ENCODE data around the gene RSBN1. TPM values are rescaled to one million over a fixed set of nuclear protein-coding genes. Genes with fewer than 3 reads are reported as not detected.
"Not testable (repeated sequence)": the region's sequence is repeated elsewhere in the genome, so short reads cannot be mapped to it uniquely, and the experiment has no call there.

The RSBN1 gene
- total RNA-seq, 1 donor from 2014 or later, result 9.6 TPM

DNA sequence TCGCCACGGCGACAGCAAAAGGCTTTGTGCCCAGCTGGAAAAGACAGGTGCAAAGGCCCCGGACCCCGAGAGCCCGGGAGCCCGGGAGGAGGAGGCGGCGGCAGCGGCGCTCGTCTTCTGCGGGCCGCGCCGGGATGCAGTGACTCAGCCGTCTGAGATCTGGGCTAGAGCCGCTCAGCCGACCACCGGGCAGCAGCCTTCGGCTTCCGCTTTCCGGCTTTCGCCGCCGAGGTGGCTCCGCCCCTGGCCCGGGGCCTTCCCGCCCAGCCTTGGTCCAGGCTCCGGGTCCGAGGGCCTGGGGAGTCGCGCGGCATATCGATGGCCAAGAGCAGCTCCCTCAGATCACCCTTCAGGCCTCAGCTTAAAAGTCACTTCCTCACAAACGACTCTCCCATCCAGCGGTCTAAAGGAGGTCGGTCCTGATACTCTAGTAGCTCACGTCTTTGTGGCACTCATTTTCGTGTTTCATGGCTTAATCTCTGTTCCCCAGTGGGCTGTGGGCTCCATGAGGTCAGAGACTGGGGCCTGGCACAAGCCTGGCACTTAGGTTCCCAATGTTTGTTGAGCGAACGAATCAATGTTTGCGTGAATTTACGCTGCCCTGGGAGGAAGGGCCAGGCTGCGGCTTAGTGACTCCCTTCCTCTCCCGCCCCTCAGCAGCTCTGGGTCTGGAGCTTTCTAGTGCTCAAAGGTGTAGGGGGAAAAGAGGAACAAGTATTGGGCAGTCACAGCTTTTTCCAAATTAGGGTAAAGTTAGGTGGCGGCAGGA lies 52.8 kb downstream of the RSBN1 start, which contains the start of gene PHTF1:
PHTF1 (minus strand) TSS at position 154 of the 769 bp plus-strand sequence. CDS start 783 bp downstream, outside the sequence.
- ATAC-seq (ENCODE audit: poor library complexity), result peak; percentile 95
- intact Hi-C loops (cut with DNase I), result loop anchor here (10.0 kb wide), 1 partner anchor 55 kb away; the partner anchor contains the start of gene RSBN1

DNA sequence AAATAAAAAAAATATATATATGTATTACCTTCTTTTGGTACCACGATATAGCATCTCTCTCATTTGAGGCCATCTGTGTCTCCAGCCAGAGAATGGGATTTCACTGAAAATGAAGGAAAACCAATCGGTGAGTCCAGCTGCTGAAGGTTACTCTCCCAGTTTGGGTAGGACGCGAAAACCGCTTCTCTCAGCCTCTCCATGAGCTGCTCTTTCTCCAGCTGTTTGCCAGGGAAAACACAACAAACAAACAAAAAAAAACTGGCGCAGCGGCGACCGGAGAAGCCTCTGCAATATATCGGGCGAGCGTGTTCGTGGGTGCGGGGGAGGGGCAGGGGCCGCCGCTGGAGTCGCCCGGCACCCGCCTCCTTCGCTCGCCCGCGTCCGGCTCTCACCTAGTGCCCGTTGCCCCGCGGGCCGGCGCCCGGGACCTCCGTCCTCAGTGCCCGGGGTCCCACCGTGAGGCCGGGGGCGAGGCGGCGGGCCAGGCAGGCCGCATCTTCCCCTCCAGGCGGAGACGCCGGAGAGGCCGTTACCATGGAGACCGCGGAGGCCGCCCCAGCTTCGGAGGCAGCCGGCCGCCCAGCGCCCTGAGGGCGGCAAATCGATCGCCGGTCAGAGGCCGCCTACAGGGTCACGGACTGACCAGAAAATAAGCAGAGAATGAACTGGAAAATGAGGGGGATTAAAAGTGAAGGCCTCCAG lies 53.5 kb downstream of the RSBN1 start:
- DNase-seq, result peak; percentile 77
- intact Hi-C loops (cut with DNase I), result loop anchor here (10.0 kb wide), 1 partner anchor 56 kb away; the partner anchor contains the start of gene RSBN1
- ATAC-seq (ENCODE audit: poor library complexity), result peak; percentile 88

More for the DNA sequence above, 52.8 kb downstream of the RSBN1 start, which contains the start of gene PHTF1:
- peak; percentile 86 for DNase-seq

DNA sequence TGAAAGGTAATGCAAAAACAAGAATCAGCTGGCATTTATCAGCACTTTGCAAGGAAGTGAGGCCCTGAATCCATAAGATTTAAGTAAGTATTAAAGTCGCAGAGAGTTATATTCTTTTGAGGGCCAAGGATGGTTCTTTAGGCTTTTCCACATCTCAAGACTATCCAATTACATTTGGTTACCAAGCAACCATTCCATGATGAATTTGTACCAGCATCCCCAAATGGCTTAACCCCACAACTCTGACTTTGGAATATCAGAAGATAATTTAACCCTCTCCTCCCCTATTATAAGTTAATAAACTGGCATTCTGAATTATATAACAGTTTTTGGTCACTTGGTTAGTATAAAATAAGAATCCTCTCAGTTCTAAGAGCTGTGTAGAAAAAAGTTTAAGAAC lies 55.8 kb downstream of the RSBN1 start:
- DNase-seq (no peak), ATAC-seq (ENCODE audit: poor library complexity) (no peak)
- intact Hi-C loops (cut with DNase I), result loop anchor here (10.0 kb wide), 1 partner anchor 58 kb away; the partner anchor contains the start of gene RSBN1

DNA sequence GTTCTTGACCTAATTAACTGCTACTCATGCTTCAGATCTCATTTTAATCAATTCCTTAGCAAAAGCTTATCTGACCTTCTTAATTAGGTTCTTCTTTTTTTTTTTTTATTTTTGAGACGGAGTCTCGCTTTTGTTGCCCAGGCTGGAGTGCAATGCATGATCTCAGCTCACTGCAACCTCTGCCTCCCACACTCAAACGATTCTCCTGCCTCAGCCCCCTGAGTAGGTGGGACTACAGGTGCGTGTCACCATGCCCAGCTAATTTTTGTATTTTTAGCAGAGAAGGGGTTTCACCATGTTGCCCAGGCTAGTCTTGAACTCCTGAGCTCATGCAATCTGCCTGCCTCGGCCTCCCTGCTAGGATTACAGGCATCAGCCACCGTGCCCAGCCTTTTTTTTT lies 58.9 kb downstream of the RSBN1 start:
- not testable (repeated sequence) for DNase-seq; ATAC-seq (ENCODE audit: poor library complexity)
- intact Hi-C loops (cut with DNase I), result loop anchor here (10.0 kb wide), 1 partner anchor 61 kb away; the partner anchor contains the start of gene RSBN1

DNA sequence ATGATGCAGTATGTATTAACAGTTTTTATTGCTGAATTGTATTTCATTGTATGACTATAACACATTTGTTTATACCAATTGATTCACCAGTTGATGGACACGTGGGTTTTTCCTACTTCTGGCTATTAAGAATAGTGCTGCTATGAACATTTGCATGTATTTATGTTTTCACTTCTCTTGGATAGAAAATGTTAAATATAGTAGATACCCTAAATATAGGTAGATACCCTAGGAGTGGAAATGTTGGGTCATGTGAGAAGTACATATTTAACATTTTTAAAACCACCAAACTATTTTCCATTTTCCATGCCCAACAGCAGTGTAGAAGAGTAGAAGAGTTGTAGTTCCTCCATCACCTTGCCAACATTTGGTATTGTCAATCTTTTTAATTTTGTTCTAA lies 60.8 kb downstream of the RSBN1 start:
- DNase-seq, result no peak
- intact Hi-C loops (cut with DNase I), result loop anchor here (10.0 kb wide), 1 partner anchor 63 kb away; the partner anchor contains the start of gene RSBN1
- no peak for ATAC-seq (ENCODE audit: poor library complexity)

DNA sequence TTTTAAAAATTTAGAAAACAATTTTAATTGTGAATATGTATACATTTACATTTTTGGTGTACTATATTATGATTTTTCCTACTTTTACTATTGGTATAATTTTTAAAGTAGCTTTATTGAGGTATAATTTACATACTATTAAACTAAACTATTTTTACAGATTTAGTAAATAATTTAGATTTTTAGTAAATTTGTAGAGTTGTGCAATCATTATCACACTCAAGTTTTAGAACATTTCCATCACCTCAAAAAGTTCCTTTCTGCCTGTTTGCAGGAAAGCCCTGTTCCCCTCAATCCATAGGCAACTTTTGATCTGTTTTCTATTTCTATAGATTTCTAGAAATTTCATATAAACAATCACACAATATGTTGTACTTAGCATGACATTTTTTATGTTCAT lies 61.2 kb downstream of the RSBN1 start:
- intact Hi-C loops (cut with DNase I), result loop anchor here (10.0 kb wide), 1 partner anchor 64 kb away; the partner anchor contains the start of gene RSBN1
- no peak for DNase-seq
- ATAC-seq (ENCODE audit: poor library complexity), result no peak

DNA sequence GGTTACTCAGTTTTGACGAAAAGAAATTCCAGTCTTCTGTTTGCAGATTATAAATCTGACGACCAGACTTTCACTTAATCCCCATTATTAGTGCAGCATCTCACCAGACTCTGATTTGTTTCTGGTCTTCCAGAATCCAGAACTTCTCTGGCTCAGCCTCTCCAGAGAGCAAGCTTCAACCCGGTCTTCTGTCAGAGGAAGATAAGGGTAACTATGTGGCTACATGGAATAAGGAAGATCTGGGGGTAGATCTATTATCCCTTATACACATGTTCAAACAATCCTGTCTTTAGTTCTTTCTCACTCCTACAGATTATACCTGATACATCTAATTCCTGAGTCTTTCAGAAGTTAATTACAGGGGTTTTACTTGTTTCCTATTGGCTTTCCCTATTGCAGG lies 62.9 kb downstream of the RSBN1 start:
- intact Hi-C loops (cut with DNase I), result no loop called here
- no peak for ATAC-seq (ENCODE audit: poor library complexity)
- no peak for DNase-seq

DNA sequence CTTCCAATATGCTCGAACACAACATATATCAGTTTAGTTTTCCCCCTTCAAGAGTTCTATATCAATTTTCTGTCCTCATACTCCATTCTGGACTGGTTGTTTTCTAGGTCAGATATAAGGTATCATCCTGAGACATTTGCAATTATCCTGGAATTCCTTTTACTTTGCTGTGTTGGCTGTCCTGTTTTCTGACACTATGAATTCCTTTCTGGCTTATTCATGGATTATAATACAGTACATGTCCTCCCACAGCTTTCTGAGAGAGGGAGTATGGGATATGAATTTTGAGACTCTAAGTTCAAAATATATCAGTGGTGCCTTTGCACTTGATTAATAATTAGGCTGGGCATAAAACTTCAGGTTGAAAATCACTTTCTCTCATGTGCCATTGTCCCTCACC lies 64.9 kb downstream of the RSBN1 start:
- intact Hi-C loops (cut with DNase I), result no loop called here
- no peak for ATAC-seq (ENCODE audit: poor library complexity)
- no peak for DNase-seq

DNA sequence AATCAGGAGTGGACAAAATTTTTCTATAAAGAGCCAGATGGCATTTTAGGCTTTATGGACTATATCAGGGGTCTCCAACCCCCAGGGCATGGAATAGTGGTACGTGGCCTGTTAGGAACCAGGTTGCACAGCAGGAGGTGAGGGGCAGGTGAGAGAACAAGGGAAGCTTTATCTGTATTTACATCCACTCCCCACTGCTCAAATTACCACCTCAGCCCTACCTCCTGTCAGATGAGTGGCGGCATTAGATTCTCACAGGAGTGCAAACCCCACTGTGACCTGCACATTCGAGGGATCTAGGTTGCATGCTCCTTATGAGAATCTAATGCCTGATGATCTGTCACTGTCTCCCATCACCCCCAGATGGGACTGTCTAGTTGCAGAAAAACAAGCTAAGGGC lies 66.9 kb downstream of the RSBN1 start:
- DNase-seq (no peak), ATAC-seq (ENCODE audit: poor library complexity) (no peak)
- intact Hi-C loops (cut with DNase I), result no loop called here

DNA sequence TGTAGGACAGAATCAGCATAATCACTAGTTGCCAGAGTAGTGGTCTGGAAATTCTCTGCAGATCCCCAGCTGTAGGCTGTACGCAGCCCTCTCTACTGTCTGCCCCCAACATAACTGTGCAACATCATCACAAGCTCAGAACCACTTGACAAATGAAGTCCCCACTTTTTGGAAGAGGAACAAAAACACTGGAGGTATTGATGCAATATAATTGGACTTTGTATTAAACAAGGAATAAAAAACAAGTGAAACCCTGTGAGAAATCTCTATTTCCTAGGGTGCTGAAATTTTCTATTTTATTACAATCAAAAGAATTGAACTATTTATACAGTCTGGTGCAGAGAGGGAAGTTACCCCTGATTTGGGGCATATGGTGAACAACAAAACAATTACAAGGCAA lies 68.2 kb downstream of the RSBN1 start:
- intact Hi-C loops (cut with DNase I), result no loop called here

DNA sequence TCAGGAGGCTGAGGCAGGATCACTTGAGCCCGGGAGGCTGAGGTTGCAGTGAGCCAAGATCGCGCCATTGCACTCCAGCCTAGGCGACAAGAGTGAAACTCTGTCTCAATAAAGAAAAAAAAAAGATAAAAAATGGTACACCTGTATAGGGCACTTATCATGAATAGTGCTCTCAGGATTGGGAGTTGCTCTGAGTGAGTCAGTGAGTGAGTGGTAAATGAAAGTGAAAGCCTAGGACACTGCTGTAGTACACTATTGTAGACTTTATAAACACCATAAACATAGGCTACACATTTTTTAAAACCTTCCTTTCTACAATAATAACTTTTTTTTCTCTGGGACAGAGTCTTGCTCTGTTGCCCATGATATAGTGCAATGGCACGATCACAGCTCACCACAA lies 69.8 kb downstream of the RSBN1 start:
- ATAC-seq (ENCODE audit: poor library complexity) (no peak), DNase-seq (no peak)
- intact Hi-C loops (cut with DNase I), result no loop called here

More for the DNA sequence above, 68.2 kb downstream of the RSBN1 start:
- no peak for DNase-seq
- ATAC-seq (ENCODE audit: poor library complexity), result no peak

DNA sequence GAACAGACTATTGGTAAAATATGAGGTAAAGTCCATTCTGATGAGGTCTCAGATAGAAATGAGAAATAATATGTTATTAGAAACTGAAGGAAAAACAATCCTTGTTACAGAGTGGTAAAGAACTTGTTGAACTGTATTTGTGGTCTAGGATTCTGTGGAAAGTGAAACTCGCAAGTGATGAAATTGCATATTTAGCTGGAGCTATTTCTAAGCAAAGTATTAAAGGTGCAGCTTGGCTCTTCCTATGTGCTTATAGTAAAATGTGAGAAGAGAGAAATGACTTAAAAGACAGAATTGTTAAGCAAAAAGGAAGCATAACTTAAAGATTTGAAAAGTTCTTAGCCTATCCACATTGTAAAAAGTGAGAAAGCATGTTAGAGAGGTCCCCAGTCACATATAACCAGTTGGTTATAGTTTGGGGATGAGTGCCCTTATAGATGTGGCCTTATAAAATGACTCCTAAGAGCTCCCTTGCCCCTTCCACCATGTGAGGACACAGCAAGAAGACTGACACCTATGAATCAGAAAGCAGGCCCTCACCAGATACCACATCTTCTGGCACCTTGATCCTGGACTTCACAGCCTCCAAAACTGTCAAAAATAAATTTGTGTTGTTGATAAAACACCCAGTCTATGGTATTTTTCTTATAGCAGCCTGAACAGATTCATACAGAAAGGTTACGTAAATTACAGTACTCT lies 77.8 kb downstream of the RSBN1 start:
- DNase-seq (no peak), ATAC-seq (ENCODE audit: poor library complexity) (no peak)
- intact Hi-C loops (cut with DNase I), result no loop called here

DNA sequence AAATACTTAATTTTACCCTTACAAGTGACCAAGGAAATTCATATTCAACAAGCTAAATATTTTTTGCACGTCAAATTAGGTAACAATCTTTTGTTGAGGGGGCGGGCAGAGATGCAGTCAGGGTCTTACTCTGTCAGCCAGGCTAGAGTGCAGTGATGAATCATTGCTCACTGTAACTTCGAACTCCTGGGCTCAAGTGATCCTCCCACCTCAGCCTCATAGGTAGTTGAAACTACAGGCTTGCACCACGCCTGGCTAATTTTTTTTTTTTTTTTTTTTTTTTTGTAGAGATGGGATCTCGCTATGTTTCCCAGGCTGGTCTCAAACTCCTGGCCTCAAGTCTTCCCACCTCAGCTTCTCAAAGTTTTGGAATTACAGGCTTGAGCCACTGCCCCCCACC lies 79.5 kb downstream of the RSBN1 start:
- no peak for DNase-seq
- ATAC-seq (ENCODE audit: poor library complexity), result no peak
- intact Hi-C loops (cut with DNase I), result no loop called here

DNA sequence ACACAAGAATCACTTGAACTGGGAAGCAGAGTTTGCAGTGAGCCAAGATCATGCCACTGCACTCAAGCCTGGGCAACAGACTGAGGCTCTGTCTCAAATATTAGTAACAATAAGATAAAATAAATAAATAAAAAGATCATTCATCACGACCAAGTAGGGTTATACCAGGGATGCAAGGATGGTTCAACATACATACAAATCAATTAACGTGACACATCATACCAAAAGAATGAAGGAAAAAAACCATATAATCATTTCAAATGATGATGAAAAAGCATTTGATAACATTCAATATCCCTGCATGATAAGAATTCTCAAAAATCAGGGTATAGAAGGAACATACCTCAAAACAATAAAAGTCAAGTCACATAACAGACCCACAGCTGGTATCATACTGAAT lies 91.3 kb downstream of the RSBN1 start:
- intact Hi-C loops (cut with DNase I), result no loop called here
- ATAC-seq (ENCODE audit: poor library complexity), result no peak
- no peak for DNase-seq

DNA sequence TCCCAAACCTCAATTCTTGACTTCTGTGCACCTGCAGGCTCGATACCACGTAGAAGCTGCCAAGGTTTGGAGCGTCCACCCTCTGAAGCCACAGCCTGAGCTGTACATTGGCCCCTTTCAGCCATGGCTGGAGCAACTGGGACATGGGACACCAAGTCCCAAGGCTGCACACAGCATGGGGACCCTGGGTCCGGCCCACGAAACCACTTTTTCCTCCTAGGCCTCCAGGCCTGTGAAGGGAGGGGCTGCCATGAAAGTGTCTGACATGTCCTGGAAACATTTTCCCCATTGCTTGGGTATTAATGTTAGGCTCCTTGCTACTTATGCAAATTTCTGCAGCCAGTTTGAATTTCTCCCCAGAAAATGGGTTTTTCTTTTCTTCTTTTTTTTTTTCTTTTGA lies 93.7 kb downstream of the RSBN1 start:
- intact Hi-C loops (cut with DNase I); DNase-seq; ATAC-seq (ENCODE audit: poor library complexity): not testable (repeated sequence)

DNA sequence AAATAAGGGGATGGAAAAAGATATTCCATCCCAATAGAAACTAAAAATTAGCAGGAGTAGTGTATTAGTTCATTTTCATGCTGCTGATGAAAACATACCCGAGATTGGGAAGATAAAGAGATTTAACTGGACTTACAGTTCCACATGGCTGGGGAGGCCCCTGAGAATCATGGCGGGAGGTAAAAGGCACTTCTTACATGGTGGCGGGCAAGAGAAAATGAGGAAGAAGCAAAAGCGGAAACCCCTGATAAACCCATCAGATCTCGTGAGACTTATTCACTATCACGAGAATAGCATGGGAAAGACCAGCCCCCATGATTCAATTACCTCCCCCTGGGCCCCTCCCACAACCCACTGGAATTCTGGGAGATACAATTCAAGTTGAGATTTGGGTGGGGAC lies 94.8 kb downstream of the RSBN1 start:
- DNase-seq; ATAC-seq (ENCODE audit: poor library complexity); intact Hi-C loops (cut with DNase I): not testable (repeated sequence)

DNA sequence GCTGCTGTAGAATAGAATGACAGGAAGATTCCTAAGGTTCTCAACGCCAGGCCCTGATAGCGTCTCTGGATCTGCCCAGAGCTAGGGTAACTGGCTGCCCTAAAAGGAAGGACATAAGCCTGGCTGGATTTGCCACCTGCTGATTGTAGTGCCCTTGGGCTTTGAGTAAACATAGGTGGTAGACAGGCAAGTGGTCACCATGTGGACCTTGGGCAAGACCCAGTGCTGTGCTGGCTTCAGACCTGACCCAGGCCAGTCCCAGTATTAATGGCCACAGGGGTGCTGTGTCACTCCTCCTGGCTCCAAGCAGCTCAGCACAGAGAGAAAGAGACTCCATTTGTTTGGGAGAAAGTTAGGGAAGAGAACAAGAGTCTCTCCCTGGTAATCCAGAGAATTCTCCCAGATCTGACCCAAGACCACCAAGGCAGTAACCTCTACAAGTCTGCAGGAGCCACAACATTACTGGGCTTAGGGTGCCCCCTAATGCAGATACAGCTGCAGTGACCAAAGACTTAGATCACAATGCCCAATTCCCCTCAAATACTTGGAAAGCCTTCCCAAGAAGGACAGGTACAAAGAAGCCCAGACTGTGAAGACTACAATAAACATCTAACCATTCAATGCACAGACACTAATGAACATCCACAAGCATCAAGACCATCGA lies 97.5 kb downstream of the RSBN1 start:
- no peak for DNase-seq
- intact Hi-C loops (cut with DNase I), result no loop called here
- ATAC-seq (ENCODE audit: poor library complexity), result no peak

Measured in Right ventricle myocardium superior (tissue), 1 donor.